Measurements from ENCODE around the gene ACADL. TPM values are rescaled to one million over a fixed set of nuclear protein-coding genes. Genes with fewer than 3 reads are reported as not detected.

ACADL gene
- total and polyA plus RNA-seq, 2 of the 8 experiments (the other 6 are each of a cell fraction or from before 2014, with no cell fraction given) = 0.11 to 0.34 TPM

- no peak overlapping the region for H2BK20ac ChIP-seq (ENCODE audit: low read length)
- no peak overlapping the region for H3K18ac ChIP-seq (ENCODE audit: extremely low read depth, low read length)
- ChIA-PET CTCF (ENCODE audit: partially characterized antibody) (interaction anchor here (0.5 to 3.8 kb wide), 12 partner anchors 8 to 863 kb away, joined by 3 to 16 read pairs (median 4); no protein-coding TSS in a partner anchor), POLR2A (ENCODE audit: partially characterized antibody) (no interaction called here)
- 94% methylated on average over 2 of the region's 2 CpGs; no CpG with 5 or more reads in 1 of the 2 experiments for WGBS, 2 experiments (ENCODE audit: extremely low coverage in 1 of 2, insufficient coverage in 1 of 2, insufficient read length in 1 of 2, insufficient replicate concordance in 2 of 2, low coverage in 1 of 2, low lambda C conversion rate in 2 of 2, missing lambda C conversion rate in 1 of 2)
- H2BK5ac ChIP-seq (ENCODE audit: low read depth, low read length) = no peak overlapping the region
- no peak overlapping the region for H3K56ac ChIP-seq (replicated peaks; ENCODE audit: insufficient read length, low read depth, low read length)
- H4K8ac ChIP-seq (ENCODE audit: extremely low read depth, insufficient read depth, low read length) = no peak overlapping the region
- no peaks in the 10 kb centered on the region for H3K79me1 ChIP-seq (ENCODE audit: low read depth, low read length)
- no peak overlapping the region for H2AFZ ChIP-seq (ENCODE audit: low read length)
- no peak for DNase-seq (ENCODE audit: low read depth in 1 of 2, low spot score in 2 of 2)
- H3K36me3 ChIP-seq (ENCODE audit: control insufficient read depth in 2 of 4, insufficient read depth in 4 of 4, low read length in 3 of 4) = no peaks in the 10 kb centered on the region
- H3K4ac ChIP-seq (replicated peaks; ENCODE audit: insufficient read length, low read depth, low read length) = no peak overlapping the region
- no peak for TF ChIP-seq RNF2 (IDR thresholded peaks at IDR 0.05; ENCODE audit: borderline replicate concordance, low read depth, low read length, missing control alignments, poor library complexity, severe bottlenecking)
- no peak for TF ChIP-seq POLR2AphosphoS5 (IDR thresholded peaks at IDR 0.05; ENCODE audit: low read depth, low read length)
- TF ChIP-seq ATF3 (IDR thresholded peaks at IDR 0.05; ENCODE audit: insufficient read depth, low read depth, low read length) = no peak
- no peak for TF ChIP-seq ZNF274 (IDR thresholded peaks at IDR 0.05; ENCODE audit: borderline replicate concordance, extremely low read depth, low read length)
- no peak for TF ChIP-seq JUND (IDR thresholded peaks at IDR 0.05; ENCODE audit: low read length)
- no peak for TF ChIP-seq TAF1 (IDR thresholded peaks at IDR 0.05; ENCODE audit: low read depth, low read length)
- TF ChIP-seq TCF12 (IDR thresholded peaks at IDR 0.05; ENCODE audit: low read depth, low read length) = no peak
- TF ChIP-seq POLR2A (IDR thresholded peaks at IDR 0.05; ENCODE audit: control extremely low read depth in 1 of 2, low read depth in 2 of 2, low read length in 2 of 2) = no peak
- TF ChIP-seq RAD21 (IDR thresholded peaks at IDR 0.05 in 1 of 2, conservative IDR thresholded peaks at IDR 0.05 in 1 of 2; ENCODE audit: low read depth in 2 of 2, low read length in 2 of 2) = no peak
- TF ChIP-seq EGR1 (IDR thresholded peaks at IDR 0.05; ENCODE audit: borderline replicate concordance, low read depth, low read length) = no peak
- TF ChIP-seq MAFK (IDR thresholded peaks at IDR 0.05; ENCODE audit: low read depth, low read length) = no peak
- no peak for TF ChIP-seq SRF (IDR thresholded peaks at IDR 0.05; ENCODE audit: low read depth, low read length)
- H4K5ac ChIP-seq (ENCODE audit: insufficient read length, low read depth, low read length) = no peak overlapping the region
- no peak overlapping the region for H2BK120ac ChIP-seq (replicated peaks; ENCODE audit: low read depth, low read length)
- H3K9me3 ChIP-seq (ENCODE audit: insufficient read depth in 2 of 2, low read depth in 1 of 2, low read length in 1 of 2) = no peaks in the 10 kb centered on the region
- H3K79me2 ChIP-seq (ENCODE audit: control insufficient read depth in 1 of 2, insufficient read depth in 2 of 2, low read length in 2 of 2) = no peaks in the 10 kb centered on the region
- no peak overlapping the region for H4K91ac ChIP-seq (replicated peaks; ENCODE audit: insufficient read length, low read length)
- H3K4me2 ChIP-seq (ENCODE audit: insufficient read depth in 1 of 2, low read depth in 2 of 2, low read length in 2 of 2) = no peak overlapping the region
- no peak overlapping the region for H3K9ac ChIP-seq (replicated peaks in 1 of 4; ENCODE audit: extremely low read depth in 1 of 4, low read depth in 3 of 4, low read length in 3 of 4)
- H2AK5ac ChIP-seq (ENCODE audit: low read depth, low read length) = no peak overlapping the region
- no peak overlapping the region for H3K27ac ChIP-seq (ENCODE audit: low read depth, low read length)
- H2BK15ac ChIP-seq (ENCODE audit: low read length) = no peak overlapping the region
- no peaks in the 10 kb centered on the region; the same call in 1 of the 2 replicates for H3K23me2 ChIP-seq (ENCODE audit: low read depth, low read length)
- FAIRE-seq = no peak
- no peak overlapping the region for H3K14ac ChIP-seq (ENCODE audit: insufficient read length)
- H3K4me1 ChIP-seq (replicated peaks in 1 of 4; ENCODE audit: control insufficient read depth in 3 of 4, insufficient read depth in 4 of 4, low read length in 3 of 4) = no peaks in the 10 kb centered on the region
- H4K20me1 ChIP-seq (replicated peaks in 1 of 2; ENCODE audit: control insufficient read depth in 1 of 2, insufficient read depth in 2 of 2, low read length in 2 of 2) = no peaks in the 10 kb centered on the region
- H3K4me3 ChIP-seq (ENCODE audit: extremely low read depth in 1 of 4, insufficient read depth in 2 of 4, low read depth in 3 of 4, low read length in 4 of 4) = no peak overlapping the region
- H2BK12ac ChIP-seq (ENCODE audit: low read depth, low read length) = no peak overlapping the region
- peaks cover 0 to 1% (median 0%) of the 10 kb centered on the region in 4 experiments; a peak in 1 of 7 replicates for H3K27me3 ChIP-seq (replicated peaks in 1 of 4; ENCODE audit: control insufficient read depth in 3 of 4, extremely low read depth in 1 of 4, insufficient read depth in 3 of 4, low read length in 3 of 4)
- H3K23ac ChIP-seq (ENCODE audit: insufficient read length) = no peak overlapping the region
Observed at GRCh38 chr2:210197720-210198119, 27.5 kb downstream of the ACADL start.

Measured in H1 (cell line).